Upper lobe of right lung (tissue), 1 donor: ENCODE data around the gene DHRS12. TPM values are rescaled to one million over a fixed set of nuclear protein-coding genes. Genes with fewer than 3 reads are reported as not detected.

Experiments
- ATAC-seq: fragments of 200-7000 bp; cut with Tn5 transposase; one replicate; pipeline ENCODE4 v1.9.1; 2020; ENCODE audit warnings: mild to moderate bottlenecking, moderate library complexity
- DNase-seq: peaks from one replicate; pipeline ENCODE4 v3.0.0-alpha.2; 2020
- H3K27ac ChIP-seq: fragments of 200-600 bp; one replicate; pipeline ENCODE4 v1.8.0; 2022
- H3K27me3 ChIP-seq: fragments of 200-600 bp; one replicate; pipeline ENCODE4 v1.8.0; 2022; ENCODE audit warnings: mild to moderate bottlenecking
- H3K36me3 ChIP-seq: fragments of 200-600 bp; one replicate; pipeline ENCODE4 v1.8.0; 2022
- H3K4me1 ChIP-seq: fragments of 200-600 bp; one replicate; pipeline ENCODE4 v1.8.0; 2022
- H3K4me3 ChIP-seq: fragments of 200-600 bp; one replicate; pipeline ENCODE4 v1.8.0; 2022; ENCODE audit warnings: mild to moderate bottlenecking
- H3K9me3 ChIP-seq: fragments of 200-600 bp; one replicate; pipeline ENCODE4 v1.8.0; 2022
- intact Hi-C: fragments of 100-400 bp; cut with DNase I; formaldehyde crosslinking; loops from one replicate; pipeline ENCODE4 v1.11.0; 2022
- total RNA-seq: library from RNA; stranded (reverse); fragmentation: NEBNext Ultra II Directional; extraction: Animal tissue kit (Norgen Biotek cat#: 25700); gene quantifications from one replicate; pipeline ENCODE4 v1.2.1, GENCODE V29; 2021
- TF ChIP-seq, protein P1 (sequence below): fragments of 200-600 bp; IDR thresholded peaks from one replicate; pipeline ENCODE4 v1.8.0; 2022; ENCODE audit warnings: antibody characterized with exemption
- donor health status: DM: no; HTN: yes; CAD: no; lungs with severe emphysema.

Gene DHRS12
- total RNA-seq, 1 donor from 2014 or later: 14.9 TPM

DNA sequence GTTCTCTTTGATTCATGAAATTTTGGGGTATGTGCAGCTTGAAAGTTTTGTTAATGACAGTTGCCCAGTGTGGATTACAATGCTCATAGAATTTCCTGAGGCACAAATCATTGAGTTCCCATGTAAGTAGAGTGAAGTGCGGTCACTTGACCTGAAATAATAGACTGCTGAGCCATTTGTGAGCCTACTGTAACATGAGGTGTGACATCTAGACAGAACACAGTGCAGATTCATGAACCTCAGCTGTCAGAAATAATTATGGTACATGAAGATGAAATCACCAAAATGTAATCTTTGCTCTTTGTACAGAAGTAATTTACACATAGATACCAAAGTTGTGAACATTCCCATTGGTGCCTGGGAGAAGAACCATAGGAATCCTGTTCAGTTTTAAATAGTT, 84.6 kb downstream of the DHRS12 start:
- ATAC-seq: no peak
- H3K36me3 ChIP-seq: no peaks in the 10 kb centered on the region
- DNase-seq: no peak
- no peak overlapping the region for H3K4me3 ChIP-seq
- no peaks in the 10 kb centered on the region for H3K27me3 ChIP-seq
- intact Hi-C loops: no loop called here
- H3K9me3 ChIP-seq: no peaks in the 10 kb centered on the region
- TF ChIP-seq, protein P1, sequence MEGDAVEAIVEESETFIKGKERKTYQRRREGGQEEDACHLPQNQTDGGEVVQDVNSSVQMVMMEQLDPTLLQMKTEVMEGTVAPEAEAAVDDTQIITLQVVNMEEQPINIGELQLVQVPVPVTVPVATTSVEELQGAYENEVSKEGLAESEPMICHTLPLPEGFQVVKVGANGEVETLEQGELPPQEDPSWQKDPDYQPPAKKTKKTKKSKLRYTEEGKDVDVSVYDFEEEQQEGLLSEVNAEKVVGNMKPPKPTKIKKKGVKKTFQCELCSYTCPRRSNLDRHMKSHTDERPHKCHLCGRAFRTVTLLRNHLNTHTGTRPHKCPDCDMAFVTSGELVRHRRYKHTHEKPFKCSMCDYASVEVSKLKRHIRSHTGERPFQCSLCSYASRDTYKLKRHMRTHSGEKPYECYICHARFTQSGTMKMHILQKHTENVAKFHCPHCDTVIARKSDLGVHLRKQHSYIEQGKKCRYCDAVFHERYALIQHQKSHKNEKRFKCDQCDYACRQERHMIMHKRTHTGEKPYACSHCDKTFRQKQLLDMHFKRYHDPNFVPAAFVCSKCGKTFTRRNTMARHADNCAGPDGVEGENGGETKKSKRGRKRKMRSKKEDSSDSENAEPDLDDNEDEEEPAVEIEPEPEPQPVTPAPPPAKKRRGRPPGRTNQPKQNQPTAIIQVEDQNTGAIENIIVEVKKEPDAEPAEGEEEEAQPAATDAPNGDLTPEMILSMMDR: no peak
- H3K27ac ChIP-seq: no peak overlapping the region
- peaks cover 3% of the 10 kb centered on the region for H3K4me1 ChIP-seq

Other genes with a start within 250 kb of the DHRS12 start
- 13.1 TPM for gene WDFY2, start 219.7 kb downstream of the DHRS12 start, total RNA-seq
- gene TMEM272, start 41.0 kb upstream of the DHRS12 start, total RNA-seq: not detected
- not detected for gene CCDC70, start 57.8 kb upstream of the DHRS12 start, total RNA-seq
- 5.8 TPM for gene ATP7B, start 207.3 kb upstream of the DHRS12 start, total RNA-seq
- 38.4 TPM for gene ALG11, start 208.2 kb upstream of the DHRS12 start, total RNA-seq
- 20.5 TPM for gene UTP14C, start 220.5 kb upstream of the DHRS12 start, total RNA-seq